NCI-H460 (cell line): ENCODE data around the gene CEMP1. TPM values are rescaled to one million over a fixed set of nuclear protein-coding genes. Genes with fewer than 3 reads are reported as not detected.

Experiments
- DNase-seq: peaks from one replicate; pipeline ENCODE4 v3.0.0-alpha.2; 2016; ENCODE audit warnings: low read depth; ENCODE audit errors: extremely low read depth
- small RNA-seq, 2 experiments: library from RNA; depleted of rRNA; stranded (forward); fragments of <200 nt; gene quantifications; one replicate each; pipeline ENCODE3, GENCODE V24; 2014
- total RNA-seq: library from RNA; depleted of rRNA; stranded (reverse); fragments of >200 nt; shearing (Covaris generic); gene quantifications from 2 replicates; pipeline ENCODE4 v1.2.3, GENCODE V29; 2014; rRNA removed

CEMP1 gene
- total RNA-seq, 1 experiment from 2014 or later = not detected

DNA sequence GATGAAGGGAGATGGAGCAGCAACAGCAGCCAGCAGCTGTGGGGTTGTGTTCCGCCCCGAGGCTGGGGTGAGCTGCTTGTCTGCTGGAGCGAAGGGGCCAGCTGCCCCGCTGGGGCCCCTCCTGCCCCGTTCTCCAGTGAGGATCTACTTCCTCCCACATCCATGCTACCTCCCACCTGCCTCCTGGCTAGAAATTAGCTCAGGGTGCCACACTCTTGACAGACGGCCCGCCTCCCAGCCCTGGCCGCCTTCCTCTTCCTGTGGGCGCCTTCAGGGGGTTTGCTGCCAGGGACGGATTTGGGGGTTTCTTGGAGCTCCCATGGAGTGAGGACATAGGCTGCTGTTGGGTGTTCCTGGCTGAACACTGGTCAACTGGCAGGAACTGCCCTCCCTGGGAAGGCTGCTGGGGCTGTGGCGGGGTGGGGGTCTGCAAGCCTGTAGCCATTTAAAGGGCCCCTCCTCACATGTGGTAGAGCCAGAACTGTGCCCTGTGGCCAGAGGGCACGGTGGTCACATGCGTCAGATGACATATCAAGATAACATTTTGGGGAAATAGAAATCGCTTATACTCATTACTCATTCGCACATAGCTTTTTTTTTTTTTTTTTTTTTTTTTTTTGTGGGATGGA lies 43.2 kb downstream of the CEMP1 start:
- no peak for DNase-seq

DNA sequence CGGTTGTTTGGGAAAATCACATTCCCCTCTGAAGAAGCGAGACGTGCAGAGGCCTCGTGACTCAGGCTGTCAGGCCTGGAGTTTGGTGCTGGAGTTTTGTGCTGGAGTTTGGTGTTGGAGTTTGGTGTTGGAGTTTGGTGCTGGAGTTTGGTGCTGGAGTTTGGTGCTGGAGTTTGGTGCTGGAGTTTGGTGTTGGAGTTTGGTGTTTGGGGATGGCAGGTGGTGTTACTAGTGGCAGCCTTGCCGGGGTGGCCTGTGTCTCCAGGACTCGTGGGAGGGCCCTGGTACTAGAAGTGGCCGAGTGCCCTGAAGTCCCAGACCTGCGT lies 43.7 kb downstream of the CEMP1 start:
- DNase-seq = no peak

DNA sequence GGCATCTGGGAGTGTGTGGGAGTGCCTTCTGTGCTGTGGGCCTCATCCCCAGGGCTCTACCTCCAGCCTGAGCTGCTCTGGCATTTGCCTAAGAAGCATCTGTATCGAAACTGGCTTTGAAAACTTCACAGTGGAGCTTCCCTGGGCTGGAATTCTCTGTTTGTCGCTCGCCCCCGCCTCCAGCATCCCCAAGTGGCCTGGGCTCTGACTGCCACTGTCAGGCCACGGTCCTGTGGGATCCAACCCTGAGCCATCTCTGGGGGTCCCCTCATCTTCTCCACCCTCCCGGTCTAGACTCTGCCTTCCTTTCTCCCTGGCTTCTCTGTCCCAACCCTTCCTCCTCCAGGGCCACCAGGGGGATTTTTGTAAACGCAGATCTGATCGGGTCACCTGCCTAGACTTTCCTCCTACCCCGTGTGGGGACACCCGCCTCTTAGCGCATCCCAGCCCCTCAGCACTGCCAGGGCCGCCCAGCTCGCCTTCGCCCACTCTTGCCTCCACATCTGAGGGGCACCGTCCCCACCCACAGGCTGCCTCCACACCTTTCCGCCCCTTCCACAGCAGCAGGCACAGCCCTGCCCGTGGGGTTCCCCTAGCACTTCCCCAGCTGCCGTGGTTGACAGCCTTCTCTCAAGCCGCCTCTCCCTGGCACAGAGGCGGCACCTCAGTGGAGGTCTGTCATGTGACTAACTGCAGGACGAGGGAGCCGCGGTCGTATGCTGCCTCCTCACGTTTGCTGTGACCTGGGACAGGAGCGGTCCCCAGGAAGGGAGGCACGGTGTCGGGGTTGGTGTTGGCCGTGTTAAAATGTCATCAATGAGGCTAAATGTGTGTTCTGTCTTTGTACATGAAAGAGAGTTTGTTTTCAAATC lies 44.3 kb downstream of the CEMP1 start:
- DNase-seq = no peak

DNA sequence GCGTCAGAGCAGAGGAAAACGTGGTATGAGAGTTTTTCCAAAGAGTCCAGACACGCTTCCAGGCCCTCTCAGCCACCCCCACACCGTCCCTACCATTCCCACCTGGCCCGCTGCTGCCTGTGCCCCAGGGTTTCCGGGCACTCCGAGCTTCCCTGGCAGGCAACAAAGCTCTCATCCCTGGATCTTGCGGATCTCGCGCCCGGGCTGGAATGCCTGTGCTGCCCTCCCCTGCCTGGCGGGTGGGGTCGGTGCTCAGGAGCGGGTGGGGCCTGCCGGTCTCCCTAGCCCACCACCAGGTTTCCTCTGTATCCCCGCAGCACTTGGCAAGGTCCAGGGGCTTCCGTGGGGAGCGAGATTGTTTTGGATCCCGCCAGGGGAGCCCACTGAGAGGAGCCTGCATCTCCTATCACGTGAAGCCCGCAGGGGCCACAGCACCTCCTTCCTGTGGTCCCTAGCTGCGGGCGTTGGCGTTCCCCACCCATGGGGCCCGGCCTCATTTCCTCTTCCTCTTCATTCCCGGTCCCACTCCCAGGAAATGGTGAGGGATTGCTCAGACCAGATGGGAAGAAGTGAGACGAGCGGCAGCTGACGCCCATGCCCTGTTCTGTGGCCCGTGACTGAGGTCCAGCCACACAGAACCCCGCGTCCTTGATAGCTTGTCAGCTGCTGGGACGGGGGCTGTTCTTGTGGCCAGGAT lies 45.2 kb downstream of the CEMP1 start:
- DNase-seq = no peak

DNA sequence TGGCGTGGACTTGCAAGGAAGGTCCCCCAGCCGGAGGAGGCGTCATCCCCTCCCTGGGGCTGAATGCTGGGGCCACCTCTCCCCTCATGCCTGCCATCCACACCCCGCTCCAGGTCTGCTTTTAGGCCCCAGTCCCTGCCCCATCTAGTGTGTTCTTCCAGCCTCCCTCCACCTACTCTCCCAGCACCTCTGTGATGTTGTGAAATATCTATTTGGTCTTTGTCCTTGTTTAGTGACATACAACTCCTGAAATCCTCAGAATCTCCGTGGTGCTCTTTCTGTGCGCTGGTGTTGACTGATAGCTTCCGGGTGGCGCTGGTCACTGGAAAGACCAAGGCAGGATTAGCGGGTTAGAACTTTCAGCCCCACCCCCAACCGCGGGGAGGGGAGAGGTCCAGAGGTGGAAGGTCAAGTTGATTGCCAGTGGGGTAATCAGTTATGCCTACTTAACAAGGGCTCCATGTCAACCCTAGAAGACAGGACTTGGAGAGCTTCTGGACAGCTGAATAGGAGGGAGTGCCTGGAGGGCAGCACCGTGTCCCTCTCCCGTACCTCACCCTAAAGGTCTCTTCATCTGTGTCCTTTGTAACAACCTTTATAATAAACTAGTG lies 46.2 kb downstream of the CEMP1 start:
- DNase-seq = no peak

DNA sequence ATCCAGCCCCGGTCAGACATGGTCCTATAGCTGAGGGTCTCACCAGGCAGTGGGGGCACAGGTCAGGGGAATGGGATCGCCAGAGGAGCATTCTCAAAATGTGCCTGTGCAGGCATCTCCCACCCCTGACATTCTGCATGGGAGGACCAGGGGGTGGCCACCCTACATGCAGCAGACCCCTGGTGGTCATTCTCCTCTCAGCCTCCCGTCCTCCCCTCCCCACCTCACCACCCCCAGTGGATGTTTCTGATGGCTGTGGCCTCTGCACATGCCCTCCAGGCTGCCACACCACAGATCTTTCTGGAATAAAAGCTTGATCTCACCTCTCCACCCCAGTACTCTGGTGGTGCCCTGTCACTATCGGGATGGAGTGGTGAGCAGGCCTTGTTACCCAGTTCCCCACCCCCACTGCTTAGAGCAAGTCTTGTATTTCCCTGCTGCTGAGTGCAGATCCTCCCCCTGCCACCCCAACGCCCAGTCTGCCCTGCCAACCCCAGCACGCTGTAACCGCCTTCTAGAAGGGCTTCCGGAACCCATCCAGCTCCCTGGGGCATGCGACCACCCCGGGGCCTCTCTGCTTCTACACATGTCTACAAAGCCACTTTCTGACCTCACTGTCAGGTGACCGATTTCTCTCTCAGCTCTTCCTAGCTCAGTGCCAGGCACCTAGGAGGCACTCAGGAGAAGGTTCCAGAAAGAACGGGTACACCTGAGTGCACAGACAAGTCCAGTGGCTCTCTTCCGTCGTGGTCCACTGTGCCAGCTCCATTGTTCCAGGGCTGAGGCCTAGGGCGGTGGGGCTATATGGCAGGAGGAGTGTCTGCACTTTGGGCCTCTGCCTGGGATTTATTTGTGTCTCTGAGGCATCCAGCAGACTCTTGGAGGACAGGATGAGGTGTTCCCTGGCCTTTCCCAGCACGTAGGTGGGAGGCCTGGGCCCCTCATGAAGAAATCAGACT lies 47.0 kb downstream of the CEMP1 start:
- DNase-seq = no peak

DNA sequence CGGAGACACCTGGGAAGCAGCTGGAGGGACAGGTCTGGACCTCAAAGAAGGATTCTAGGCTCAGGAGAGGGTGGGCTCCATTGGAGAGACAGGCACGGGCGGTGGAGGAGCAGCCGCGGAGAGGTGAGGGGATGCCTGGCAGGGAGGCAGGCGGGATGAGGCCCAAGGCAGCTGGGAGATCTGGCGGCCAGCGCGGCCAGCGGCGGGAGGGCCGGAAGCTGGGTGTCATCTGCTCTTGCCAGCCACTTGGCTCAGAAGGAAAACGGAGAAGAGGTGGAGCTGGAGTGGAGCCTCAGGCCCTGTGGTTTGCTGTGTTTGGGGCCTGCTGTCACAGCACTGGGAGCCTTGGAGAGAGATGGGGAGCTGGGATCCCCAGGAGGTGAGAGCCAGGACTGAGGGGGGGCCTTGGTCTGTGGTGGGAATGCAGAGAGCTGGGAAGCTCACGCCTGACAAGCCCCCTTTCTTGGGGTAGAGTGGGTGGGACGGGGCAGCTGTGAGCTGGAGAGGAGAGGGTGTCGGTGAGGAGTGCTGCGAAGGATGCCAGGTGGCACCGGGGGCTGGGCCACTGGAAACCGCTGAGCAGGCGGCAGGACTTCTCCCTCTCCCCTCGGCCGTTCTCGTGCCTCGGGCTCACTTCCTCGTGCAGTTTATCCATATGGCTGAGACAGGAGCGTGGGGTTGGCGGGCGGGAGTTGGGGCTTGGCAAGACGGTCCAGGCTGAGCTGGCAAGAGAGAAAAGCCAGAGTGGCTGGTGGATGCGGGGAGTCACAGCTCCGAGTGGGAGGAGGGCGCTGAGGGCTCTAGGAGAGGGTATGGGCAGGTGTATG lies 48.3 kb downstream of the CEMP1 start:
- no peak for DNase-seq

DNA sequence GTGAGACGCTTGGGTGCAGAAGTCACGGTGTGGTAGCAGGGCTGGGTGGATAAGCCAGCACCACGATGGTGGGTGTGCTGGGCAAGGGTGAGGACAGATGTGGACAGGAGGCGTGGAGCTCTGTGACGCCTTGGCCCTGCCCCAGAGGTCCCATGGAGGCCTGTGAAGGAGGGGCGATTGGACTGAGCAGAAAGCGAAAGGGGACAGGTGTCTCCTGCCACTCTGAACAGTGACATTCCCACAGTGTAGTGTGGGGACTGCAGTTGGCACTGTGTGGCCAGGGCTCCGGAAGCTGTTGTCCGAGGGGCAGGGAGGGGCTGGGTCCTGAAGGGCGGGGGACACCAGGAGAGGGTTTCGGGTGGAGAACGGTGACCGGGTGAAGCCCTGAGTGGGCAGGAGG lies 49.0 kb downstream of the CEMP1 start:
- no peak for DNase-seq

DNA sequence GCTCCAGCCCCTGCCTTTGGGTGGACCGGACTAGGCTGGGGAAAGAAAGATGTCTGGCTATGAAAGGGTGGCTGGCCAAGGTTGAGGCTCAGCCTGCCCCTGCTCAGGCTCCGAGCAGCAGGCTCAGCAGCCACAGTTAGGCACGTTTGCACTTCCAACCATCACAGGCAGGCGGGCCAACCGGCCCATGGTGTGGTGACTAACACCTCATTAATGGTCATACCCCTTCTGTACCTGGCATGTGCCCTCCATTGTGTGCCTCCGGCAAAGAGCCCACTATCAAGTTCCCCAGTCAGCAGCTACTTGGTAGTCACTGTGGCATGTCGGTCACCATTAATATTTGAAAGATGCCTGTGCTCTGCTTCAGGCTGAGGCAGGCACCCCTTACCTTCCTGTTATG lies 49.5 kb downstream of the CEMP1 start:
- DNase-seq = no peak

DNA sequence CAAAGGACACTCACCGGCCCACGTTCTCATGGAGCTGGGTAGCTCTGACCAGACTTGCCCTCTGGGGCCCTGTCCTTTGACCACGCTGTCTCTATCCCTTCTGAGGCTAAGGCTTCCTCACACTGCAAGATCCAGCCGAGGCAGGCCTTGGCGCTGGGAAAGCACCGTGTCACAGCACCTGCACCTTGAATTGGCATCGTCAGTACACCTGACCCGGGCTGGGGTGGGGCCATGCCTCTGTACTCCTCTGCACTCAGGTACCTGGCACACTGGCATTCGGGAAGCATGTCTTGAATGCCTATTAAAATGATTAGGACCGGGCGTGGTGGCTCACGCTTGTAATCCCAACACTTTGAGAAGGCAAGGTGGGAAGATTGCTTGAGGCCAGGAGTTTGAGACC lies 50.3 kb downstream of the CEMP1 start:
- no peak for DNase-seq

Small RNA genes within 50 kb of the gene (small RNA-seq; reads per million reads assigned to genes)
- gene AC093525.1 (0 reads per million in 2 experiments), gene MIR3178 (0.04 to 0.12 reads per million in 2 experiments)

Other genes with a start within 250 kb of the CEMP1 start
- gene ABCA3, start 190.7 kb downstream of the CEMP1 start, total RNA-seq = 11.7 and 12.2 TPM in 2 replicates
- gene CCNF, start 102.0 kb downstream of the CEMP1 start, total RNA-seq = 21.2 and 22.1 TPM in 2 replicates
- gene TEDC2, start 71.3 kb downstream of the CEMP1 start, total RNA-seq = 12.5 and 14.2 TPM in 2 replicates
- gene NTN3, start 60.1 kb downstream of the CEMP1 start, total RNA-seq = 0.07 and 0.14 TPM in 2 replicates
- 9.4 and 10.2 TPM in 2 replicates for gene TBC1D24, start 56.3 kb downstream of the CEMP1 start, total RNA-seq
- 32.3 and 52.9 TPM in 2 replicates for gene ATP6V0C, start 17.5 kb downstream of the CEMP1 start, total RNA-seq
- gene AMDHD2, start 11.0 kb downstream of the CEMP1 start, total RNA-seq = 9.5 and 11.4 TPM in 2 replicates
- gene PDPK1, start 6.6 kb upstream of the CEMP1 start, total RNA-seq = 22.5 and 25.7 TPM in 2 replicates
- 35.4 and 36.4 TPM in 2 replicates for gene KCTD5, start 151.1 kb upstream of the CEMP1 start, total RNA-seq
- gene PRSS27, start 188.8 kb upstream of the CEMP1 start, total RNA-seq = 3.0 and 3.8 TPM in 2 replicates
- 63.3 and 94.6 TPM in 2 replicates for gene SRRM2, start 221.2 kb upstream of the CEMP1 start, total RNA-seq
- gene ELOB, start 245.9 kb upstream of the CEMP1 start, total RNA-seq = 125 and 162 TPM in 2 replicates